Bronchial epithelial cell (primary cell): ENCODE results near the gene SLC12A4. TPM values are rescaled to one million over a fixed set of nuclear protein-coding genes. Genes with fewer than 3 reads are reported as not detected.
A peak's percentile ranks its signal among the peaks of the same experiment; 100 is the strongest.

Experiments
- DNase-seq: peaks from one replicate; pipeline ENCODE4 v3.0.0-alpha.2; 2010; ENCODE audit warnings: low read depth
- FAIRE-seq: peaks from 2 replicates; lab custom pipeline; 2011; peaks lifted over from hg19 to GRCh38; lab: Jason Lieb, UNC
- H3K27me3 ChIP-seq: 2 replicates; pipeline ENCODE4 v1.5.1; 2011; ENCODE audit warnings: low read length; ENCODE audit not compliant: control insufficient read depth, insufficient read depth
- H3K36me3 ChIP-seq: 2 replicates; pipeline ENCODE4 v1.5.1; 2011; ENCODE audit warnings: low read length; ENCODE audit not compliant: control insufficient read depth, insufficient read depth
- H3K4me3 ChIP-seq: 2 replicates; pipeline ENCODE4 v1.5.1; 2011; ENCODE audit warnings: mild to moderate bottlenecking, low read depth, low read length, control low read depth
- total RNA-seq: library from RNA; depleted of rRNA; stranded (reverse); fragments of >200 nt; gene quantifications from 2 replicates; pipeline ENCODE4 v1.2.1, GENCODE V29; 2014
- TF ChIP-seq, protein P1 (sequence below): IDR thresholded peaks from 2 replicates; pipeline ENCODE4 v1.5.1; 2011; ENCODE audit warnings: mild to moderate bottlenecking, moderate library complexity, low read length, control low read depth, inconsistent platforms; ENCODE audit not compliant: insufficient read depth, severe bottlenecking

The SLC12A4 gene
- total RNA-seq, 1 donor from 2014 or later: 20.5 TPM

GRCh38 chr16:67961551-67961957, 6.9 kb downstream of the SLC12A4 start:
- TF ChIP-seq, protein P1, sequence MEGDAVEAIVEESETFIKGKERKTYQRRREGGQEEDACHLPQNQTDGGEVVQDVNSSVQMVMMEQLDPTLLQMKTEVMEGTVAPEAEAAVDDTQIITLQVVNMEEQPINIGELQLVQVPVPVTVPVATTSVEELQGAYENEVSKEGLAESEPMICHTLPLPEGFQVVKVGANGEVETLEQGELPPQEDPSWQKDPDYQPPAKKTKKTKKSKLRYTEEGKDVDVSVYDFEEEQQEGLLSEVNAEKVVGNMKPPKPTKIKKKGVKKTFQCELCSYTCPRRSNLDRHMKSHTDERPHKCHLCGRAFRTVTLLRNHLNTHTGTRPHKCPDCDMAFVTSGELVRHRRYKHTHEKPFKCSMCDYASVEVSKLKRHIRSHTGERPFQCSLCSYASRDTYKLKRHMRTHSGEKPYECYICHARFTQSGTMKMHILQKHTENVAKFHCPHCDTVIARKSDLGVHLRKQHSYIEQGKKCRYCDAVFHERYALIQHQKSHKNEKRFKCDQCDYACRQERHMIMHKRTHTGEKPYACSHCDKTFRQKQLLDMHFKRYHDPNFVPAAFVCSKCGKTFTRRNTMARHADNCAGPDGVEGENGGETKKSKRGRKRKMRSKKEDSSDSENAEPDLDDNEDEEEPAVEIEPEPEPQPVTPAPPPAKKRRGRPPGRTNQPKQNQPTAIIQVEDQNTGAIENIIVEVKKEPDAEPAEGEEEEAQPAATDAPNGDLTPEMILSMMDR: no peak
- no peaks in the 10 kb centered on the region for H3K27me3 ChIP-seq
- H3K36me3 ChIP-seq: peaks cover 45% of the 10 kb centered on the region
- peak; percentile 97 for DNase-seq
- no peak overlapping the region for H3K4me3 ChIP-seq
- FAIRE-seq: peak; percentile 80

GRCh38 chr16:67959536-67960329, 8.7 kb downstream of the SLC12A4 start:
- H3K36me3 ChIP-seq: peaks cover 51% of the 10 kb centered on the region
- DNase-seq (no peak), FAIRE-seq (no peak)
- no peak overlapping the region for H3K4me3 ChIP-seq
- TF ChIP-seq, protein P1: no peak
- no peaks in the 10 kb centered on the region for H3K27me3 ChIP-seq

- TF ChIP-seq, protein P1: no peak
- FAIRE-seq: no peak
- no peak for DNase-seq
- H3K36me3 ChIP-seq: peaks cover 50% of the 10 kb centered on the region
- no peaks in the 10 kb centered on the region for H3K27me3 ChIP-seq
- no peak overlapping the region for H3K4me3 ChIP-seq
Measured at GRCh38 chr16:67957622-67958021, 10.8 kb downstream of the SLC12A4 start.

DNA sequence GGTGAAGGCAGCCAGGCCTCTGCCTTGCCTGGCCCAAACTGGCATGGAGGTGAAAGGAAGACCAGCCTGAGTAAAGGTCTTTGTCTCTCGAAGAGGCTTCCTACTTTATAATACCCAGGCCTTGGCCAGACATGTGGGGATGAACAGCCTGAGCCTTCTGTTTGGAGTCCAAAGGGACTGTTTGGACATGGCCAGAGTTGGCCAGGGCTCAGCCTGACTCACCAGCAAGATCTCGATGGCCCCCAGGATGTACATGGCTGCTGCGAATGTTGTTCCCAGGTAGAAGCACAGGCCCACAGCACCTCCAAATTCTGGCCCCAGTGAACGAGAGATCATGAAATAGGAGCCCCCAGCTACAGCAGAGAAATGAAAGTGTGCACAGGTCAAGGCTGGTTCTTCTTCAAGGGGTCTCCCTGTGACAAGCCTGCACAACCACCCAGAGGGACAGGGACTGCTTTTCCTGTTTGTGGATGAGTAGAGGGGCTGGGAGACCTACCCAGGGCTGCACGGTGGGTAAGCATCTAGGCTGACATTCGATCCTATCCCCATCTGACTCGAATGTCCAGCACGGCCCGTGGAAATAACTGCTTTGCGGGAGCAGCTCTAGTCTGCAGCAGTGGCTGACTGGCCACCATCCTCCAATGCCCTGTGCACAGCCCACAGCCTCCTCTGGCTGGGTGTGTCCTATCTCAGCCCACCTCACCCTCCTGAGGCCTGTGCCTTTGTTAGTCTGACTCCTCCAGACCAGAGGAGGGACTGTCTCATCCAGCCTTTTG, 13.8 kb downstream of the SLC12A4 start:
- H3K4me3 ChIP-seq: no peak overlapping the region

GRCh38 chr16:67953641-67954375, 14.6 kb downstream of the SLC12A4 start:
- H3K4me3 ChIP-seq: no peak overlapping the region
- TF ChIP-seq, protein P1: no peak
- H3K27me3 ChIP-seq: no peaks in the 10 kb centered on the region
- H3K36me3 ChIP-seq: peaks cover 55% of the 10 kb centered on the region
- DNase-seq (no peak), FAIRE-seq (no peak)

More for the DNA sequence above, 13.8 kb downstream of the SLC12A4 start:
- TF ChIP-seq, protein P1: no peak
- FAIRE-seq (peak; percentile 13), DNase-seq (no peak)
- Histone ChIP-seq H3K27me3 (no peaks in the 10 kb centered on the region), H3K36me3 (peaks cover 61% of the 10 kb centered on the region)
